Stimulated activated CD4-positive, alpha-beta T cell treated with anti-CD3 and anti-CD28 coated beads, Interleukin-15, amount 100 ng/mL, for 48 hours (primary cell): ENCODE data around the gene KPNA4.
"Not testable (repeated sequence)": the region's sequence is repeated elsewhere in the genome, so short reads cannot be mapped to it uniquely, and the experiment has no call there.

Experiments used
- DNase-seq, 2 donors: peaks; one replicate each; pipeline ENCODE4 v3.0.0-alpha.2; 2020; ENCODE audit warnings: low read depth in 2 of 2

KPNA4 gene, protein sequence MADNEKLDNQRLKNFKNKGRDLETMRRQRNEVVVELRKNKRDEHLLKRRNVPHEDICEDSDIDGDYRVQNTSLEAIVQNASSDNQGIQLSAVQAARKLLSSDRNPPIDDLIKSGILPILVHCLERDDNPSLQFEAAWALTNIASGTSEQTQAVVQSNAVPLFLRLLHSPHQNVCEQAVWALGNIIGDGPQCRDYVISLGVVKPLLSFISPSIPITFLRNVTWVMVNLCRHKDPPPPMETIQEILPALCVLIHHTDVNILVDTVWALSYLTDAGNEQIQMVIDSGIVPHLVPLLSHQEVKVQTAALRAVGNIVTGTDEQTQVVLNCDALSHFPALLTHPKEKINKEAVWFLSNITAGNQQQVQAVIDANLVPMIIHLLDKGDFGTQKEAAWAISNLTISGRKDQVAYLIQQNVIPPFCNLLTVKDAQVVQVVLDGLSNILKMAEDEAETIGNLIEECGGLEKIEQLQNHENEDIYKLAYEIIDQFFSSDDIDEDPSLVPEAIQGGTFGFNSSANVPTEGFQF

DNA sequence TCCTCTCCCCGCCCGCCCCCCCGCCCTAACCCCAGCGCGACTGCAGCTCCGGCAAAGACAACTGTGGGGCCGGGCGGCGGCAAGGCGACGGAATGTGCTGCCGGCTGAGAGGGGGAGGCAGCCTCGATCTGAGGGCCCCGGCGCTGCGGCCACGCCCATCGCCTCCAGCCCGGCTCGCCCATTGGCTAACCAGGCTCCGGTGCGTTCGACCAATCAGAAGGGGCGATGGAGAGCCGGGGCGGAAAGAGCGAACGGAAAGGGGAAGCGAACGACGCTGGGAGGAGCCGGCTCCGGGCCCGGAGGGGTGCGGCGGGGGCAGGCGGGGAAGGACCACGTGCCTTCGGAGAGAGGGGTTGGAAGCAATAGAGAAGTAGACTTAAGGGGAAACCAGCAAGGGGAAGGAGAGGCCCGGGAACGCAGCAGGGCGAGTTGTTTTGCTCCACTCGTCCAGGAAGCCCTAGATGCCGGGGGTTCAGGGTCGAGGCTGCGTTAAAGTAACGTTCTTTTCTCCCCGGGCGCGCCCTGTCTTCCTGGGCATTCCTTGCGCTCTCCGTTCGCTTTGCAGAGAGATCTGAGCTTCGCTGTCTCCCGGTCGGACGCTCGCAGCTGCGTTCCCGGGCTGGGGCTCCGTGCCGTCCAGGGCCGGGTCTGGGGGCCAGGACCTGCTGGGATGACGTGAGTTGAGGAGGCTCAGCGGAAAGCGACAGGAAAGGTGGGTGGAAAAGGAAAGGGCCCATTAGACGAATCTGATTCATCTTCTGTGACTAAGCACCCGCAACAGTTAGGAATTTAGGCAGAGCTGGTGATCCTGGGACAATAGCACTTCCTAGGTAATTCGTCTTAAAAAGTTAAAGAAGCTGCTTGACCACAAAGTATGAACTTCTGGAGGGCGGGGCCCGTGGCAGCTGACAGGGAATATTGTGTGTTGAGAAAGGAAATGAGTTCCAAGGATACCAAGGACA is at the start of gene KPNA4:
Gene KPNA4, minus strand, starts transcription at position 130 of the 962 bp plus-strand sequence. CDS start 289 bp downstream, outside the sequence.
- DNase-seq = peak; percentile 93 to 95

DNA sequence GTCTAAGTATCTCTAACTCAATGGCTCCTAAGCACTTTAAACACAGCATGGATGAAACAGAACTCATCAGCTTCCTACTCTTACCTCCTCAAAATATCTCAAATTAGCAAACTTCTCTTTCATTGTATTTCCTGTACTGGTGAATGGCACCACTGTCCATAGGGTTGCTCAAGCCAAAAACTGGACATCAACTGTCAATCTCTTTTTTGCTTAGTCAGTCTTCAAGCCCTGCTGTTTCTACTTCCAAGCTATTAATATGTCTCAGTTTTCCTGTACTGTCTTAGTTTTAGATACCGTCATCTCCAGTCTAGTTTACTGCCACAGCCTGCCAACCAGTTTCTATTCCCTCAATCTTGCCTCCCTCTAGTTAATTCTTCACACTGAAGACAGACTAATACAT is 48.3 kb upstream of the KPNA4 start:
- DNase-seq = no peak

- no peak for DNase-seq
Measured at GRCh38 chr3:160612386-160613075, 47.2 kb upstream of the KPNA4 start.

DNA sequence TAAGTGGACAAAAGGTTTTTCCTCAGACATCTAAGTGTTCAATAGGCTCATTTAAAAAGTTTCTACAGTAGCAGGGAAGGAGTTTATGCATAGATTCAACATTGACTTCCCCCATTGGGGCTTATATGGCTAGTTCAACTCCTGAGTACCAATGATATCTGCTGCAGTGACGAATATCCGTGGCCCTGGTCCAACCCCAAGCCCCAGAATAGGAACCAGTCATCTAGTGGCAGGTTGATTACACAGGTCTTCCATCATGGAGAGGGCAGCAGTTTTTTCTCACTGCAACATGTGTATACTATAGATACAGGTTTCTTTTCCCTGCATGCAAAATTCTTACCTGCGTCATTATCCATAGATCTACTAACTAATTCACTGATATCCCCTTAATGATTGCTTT is 45.8 kb upstream of the KPNA4 start:
- no peak for DNase-seq

DNA sequence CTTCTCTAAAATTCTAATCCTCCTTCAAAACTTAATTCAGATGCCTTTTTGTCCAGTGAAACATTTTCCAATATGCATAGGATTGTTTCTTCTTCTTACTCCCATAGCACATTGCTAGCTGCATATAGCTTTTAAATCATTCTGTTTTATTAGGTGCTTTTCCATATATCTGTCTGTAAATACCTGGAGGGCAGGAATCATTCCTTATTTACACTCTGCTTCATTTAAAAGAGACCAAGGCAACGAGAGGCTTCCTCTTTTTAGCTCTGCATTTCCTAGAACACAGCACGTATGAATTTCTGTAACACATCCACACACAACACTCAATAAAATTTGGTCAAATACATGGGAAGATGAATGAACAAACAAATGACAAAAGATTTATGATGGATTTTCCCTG is 43.5 kb upstream of the KPNA4 start:
- DNase-seq = no peak

DNA sequence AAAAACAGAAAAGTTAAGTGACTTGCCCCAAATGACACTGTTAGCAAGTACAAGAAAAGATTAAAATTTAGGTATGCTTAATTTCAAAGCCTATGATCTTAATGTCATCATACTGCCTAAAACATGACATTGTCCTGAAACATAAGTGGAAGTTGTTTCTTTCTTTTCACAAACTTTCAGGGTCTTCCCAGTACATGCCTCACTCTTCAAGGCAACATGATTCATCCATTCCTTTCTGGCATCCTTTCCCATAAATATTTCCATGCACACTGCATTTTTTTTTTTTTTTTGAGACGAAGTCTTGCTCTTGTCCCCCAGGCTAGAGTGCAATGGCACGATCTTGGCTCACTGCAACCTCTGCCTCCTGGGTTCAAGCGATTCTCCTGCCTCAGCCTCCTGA is 42.5 kb upstream of the KPNA4 start:
- no peak for DNase-seq

DNA sequence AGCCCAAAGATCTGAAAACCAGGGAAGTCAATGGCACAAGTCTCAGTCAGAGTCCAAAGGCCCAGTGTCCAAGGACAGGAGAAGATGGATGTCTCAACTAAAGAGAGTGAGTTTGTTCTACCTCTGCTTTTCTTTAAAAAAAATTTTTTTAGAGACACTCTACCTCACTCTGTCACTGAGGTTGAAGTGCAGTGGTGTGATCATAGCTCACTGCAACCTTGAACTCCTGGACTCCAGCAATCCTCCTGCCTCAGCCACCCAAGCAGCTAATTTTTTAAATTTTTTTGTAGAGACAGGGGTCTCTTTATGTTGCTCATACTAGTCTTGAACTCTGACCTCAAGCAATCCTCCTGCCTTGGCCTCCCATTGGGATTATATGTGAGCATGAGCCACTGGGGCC is 39.9 kb upstream of the KPNA4 start:
- DNase-seq = no peak

DNA sequence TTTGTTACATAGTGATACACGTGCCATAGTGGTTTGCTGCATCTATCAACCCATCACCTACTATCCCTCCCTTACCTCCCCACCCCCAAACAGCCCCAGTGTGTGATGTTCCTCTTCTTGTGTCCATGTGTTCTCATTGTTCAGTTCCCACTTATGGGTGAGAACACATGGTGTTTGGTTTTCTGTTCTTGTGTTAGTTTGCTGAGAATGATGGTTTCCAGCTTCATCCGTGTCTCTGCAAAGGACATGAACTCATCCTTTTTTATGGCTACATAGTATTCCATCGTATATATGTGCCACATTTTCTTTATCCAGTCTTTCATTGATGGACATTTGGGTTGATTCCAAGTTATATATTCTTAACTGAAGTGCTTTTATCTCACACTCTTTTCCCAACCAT is 38.5 kb upstream of the KPNA4 start:
- DNase-seq = not testable (repeated sequence)

GRCh38 chr3:160602259-160602658 is 36.9 kb upstream of the KPNA4 start:
- DNase-seq = no peak

- DNase-seq = no peak
Measured at GRCh38 chr3:160601288-160601687, 35.9 kb upstream of the KPNA4 start.

GRCh38 chr3:160598865-160599264 is 33.5 kb upstream of the KPNA4 start:
- DNase-seq = no peak

DNA sequence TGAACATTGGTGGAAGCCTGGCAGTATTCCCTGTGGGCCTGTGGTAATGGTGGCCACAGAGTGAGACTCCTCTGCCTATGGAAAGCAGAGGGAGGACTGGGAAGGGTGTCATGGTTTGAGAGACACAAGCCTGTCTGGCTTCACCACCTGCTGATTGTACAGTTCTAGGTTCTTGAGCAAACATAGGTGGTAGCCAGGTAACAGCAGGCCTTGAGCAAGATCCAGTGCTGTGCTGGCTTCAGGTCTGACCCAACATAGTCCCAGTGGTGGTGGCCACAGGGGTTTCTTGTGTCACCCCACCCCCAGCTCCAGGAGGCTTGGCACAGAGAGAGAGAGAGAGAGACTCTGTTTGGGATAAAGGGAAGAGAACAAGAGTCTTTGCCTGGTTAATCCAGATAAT is 22.7 kb upstream of the KPNA4 start:
- no peak for DNase-seq

- DNase-seq = no peak
Measured at GRCh38 chr3:160587105-160587504, 21.7 kb upstream of the KPNA4 start.

DNA sequence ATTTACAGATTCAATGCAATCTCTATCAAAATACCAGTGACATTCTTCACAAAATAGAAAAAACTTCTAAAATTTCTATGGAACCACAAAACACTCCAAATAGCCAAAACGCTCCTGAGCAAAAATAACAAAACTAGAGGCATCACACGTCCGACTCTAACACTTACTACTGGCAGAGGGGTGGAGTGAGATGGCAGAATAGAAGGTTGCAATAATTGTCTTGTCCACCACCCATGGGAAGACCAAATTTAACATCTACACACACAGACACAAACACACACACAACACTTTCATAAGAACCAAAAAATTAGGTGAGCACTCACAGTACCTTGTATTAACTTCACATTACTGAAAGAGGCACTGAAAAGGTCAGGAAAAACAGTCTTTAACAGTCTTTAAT is 21.3 kb upstream of the KPNA4 start:
- DNase-seq = no peak

DNA sequence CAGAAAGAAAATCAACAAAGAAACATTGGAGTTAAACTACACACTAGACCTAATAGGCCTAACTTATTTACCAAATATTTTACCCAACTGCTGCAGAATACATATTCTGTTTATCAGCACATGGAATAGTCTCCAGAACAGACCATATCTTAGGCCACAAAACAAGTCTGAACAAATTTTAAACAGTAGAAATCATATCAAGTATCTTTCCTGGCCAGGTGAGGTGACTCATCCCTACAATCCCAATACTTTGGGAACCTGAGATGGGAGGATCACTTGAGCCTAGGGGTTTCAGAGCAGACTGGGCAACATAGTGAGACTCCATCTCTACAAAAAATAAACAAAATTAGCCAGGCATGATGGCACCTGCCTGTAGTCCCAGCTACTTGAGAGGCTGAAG is 18.1 kb upstream of the KPNA4 start:
- DNase-seq = no peak

GRCh38 chr3:160580938-160581337 is 15.6 kb upstream of the KPNA4 start:
- no peak for DNase-seq

DNA sequence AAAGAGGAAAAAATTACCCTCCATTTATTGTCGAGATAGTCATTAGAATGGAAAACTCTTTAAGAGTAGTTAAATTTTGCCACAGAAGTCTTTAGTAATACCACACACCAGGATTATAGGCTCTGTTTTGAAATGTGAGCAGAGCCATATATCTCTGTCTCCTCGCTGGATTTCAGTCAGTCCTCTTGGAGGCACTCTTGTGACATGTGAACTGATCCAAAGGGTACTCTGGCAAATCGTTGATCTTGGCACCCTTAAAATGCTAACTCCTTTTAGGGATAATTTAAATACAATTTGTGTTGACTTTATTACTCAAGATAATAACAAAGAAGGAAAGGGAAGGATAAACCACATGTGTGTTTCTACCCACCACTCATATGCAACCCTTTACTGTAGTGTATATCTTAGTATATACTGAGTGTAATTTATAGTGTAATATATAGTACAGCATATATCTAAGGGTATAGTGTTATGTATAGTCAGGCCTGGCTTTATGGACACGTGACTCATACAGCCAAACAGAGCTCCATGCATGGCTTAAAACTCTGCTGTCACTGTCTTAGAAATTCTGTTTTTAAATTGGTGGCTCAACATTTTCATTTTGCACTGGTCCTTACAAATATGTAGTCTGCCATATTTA is 12.3 kb upstream of the KPNA4 start:
- DNase-seq = no peak

DNA sequence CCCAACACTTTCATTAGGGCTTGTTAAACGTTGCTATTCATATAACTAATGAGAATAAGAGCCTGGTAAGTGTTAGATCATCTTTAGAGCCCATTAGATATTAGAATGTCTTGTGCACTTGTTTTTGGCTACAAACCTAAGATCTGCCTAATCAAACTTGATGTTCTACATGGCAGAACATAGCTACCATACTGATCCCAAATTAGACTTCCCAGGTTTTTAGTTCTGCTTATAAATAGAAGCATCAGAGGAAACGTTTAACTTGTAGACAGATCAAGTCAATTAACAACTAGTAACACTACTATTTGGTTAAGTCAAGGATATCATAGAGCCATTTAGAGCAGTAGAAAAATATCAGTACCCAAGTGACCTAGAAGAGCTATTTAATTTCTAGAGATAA is 11.7 kb upstream of the KPNA4 start:
- no peak for DNase-seq

DNA sequence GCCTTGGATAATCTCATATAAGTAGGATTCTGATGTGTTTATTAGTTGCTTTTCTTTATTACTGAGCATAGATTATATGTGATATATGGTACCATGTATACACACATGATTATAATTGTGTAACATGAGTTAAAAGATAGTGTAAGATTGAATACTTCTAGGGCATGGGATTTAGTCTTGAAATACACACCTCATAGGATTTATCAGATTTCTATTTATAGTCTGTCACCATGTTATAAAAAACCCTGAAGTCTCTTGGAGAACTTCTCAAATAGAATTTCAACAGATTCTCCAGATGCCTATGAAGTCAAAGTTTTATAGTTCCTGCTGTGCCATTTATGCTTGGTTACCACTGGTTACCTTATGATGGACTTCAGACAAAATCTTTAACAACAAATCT is 11.2 kb upstream of the KPNA4 start:
- no peak for DNase-seq

- no peak for DNase-seq
Measured at GRCh38 chr3:160575589-160575988, 10.2 kb upstream of the KPNA4 start.

DNA sequence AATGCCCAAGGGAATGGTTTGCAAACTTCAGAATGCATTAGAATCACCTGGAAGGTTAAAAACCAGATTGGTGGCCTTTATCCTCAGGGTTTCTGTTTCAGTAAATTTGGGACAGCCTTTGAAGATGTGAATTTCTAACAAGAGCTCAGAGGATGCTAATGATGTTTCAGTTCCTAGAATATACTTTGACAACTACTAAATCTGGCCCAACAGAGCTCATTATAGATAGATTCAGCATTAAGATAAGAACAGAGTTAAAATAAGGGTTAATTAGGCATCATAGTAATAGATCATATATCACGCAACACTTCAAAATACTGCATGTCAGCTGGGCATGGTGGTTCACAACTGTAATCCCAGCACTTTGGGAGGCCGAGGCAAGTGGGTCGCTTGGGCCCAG is 9.3 kb upstream of the KPNA4 start:
- no peak for DNase-seq
